Right lobe of liver (tissue), 6 donors: ENCODE data around the gene SIPA1. TPM values are rescaled to one million over a fixed set of nuclear protein-coding genes. Genes with fewer than 3 reads are reported as not detected.

Experiments used
- ATAC-seq, 4 donors: fragments of 200-7000 bp; cut with Tn5 transposase; one replicate each; pipeline ENCODE4 v1.9.1; 2020; ENCODE audit warnings: mild to moderate bottlenecking in 4 of 4, moderate library complexity in 4 of 4
- DNase-seq, 3 donors: peaks; one replicate each; pipeline ENCODE4 v3.0.0-alpha.2; 2020
- H3K27ac ChIP-seq, 3 donors: fragments of 200-600 bp; one replicate each; pipeline ENCODE4 v1.8.0; 2022
- H3K27me3 ChIP-seq, 2 donors: fragments of 200-600 bp; one replicate each; pipeline ENCODE4 v1.8.0; 2022
- H3K36me3 ChIP-seq, 4 donors: fragments of 200-600 bp; sonication (generic) in 1 of 4; one replicate each; pipeline versions ENCODE4 v1.5.1 to v1.8.0; 2017 to 2022; ENCODE audit warnings: control low read depth in 1 of 4
- H3K4me1 ChIP-seq, 4 donors: fragments of 200-600 bp; sonication (generic) in 1 of 4; one replicate each; pipeline versions ENCODE4 v1.5.1 to v1.8.0; 2017 to 2022; ENCODE audit warnings: control low read depth in 1 of 4
- H3K4me3 ChIP-seq, 3 donors: fragments of 200-600 bp; one replicate each; pipeline ENCODE4 v1.8.0; 2022
- H3K9me3 ChIP-seq, 4 donors: fragments of 200-600 bp; sonication (generic) in 1 of 4; one replicate each; pipeline versions ENCODE4 v1.5.1 to v1.8.0; 2017 to 2022; ENCODE audit warnings: control low read depth in 1 of 4
- POLR2A ChIP-seq: fragments of 450-650 bp; IDR thresholded peaks from one replicate; pipeline ENCODE4 v1.6.1; 2017; ENCODE audit warnings: antibody characterized with exemption, mild to moderate bottlenecking
- WGBS: methylation state at CpG from one replicate; pipeline ENCODE4 v1.1.6; 2018; ENCODE audit warnings: low coverage, low lambda C conversion rate; ENCODE audit not compliant: insufficient coverage; ENCODE audit errors: missing lambda C conversion rate; 5-methylcytosine and 5-hydroxymethylcytosine counted together
- intact Hi-C, 2 donors: fragments of 100-400 bp; cut with DNase I; formaldehyde crosslinking; loops; one replicate each; pipeline versions ENCODE4 v1.11.2 to v1.14.1; 2022
- total RNA-seq, 6 experiments: library from RNA; depleted of rRNA in 2 of 6; stranded (reverse); fragments of >200 nt in 2 of 6; fragmentation: NEBNext Ultra II Directional in 3 of 6; extraction: Animal tissue kit (Norgen Biotek cat#: 25700) in 3 of 6; gene quantifications; one replicate each; pipeline versions ENCODE4 v1.1.0 to v1.2.4, GENCODE V29; 2016 to 2023
- TF ChIP-seq, protein P1 (sequence below), 4 donors: fragments of 200-600 bp in 3 of 4; fragments of 450-650 bp in 1 of 4; IDR thresholded peaks; one replicate each; pipeline versions ENCODE4 v1.5.1 to v1.8.0; 2016 to 2022; ENCODE audit warnings: antibody characterized with exemption in 4 of 4, mild to moderate bottlenecking in 2 of 4
- donor health status: DM: no; HTN: yes; CAD: no.
- donor health status: DM: no; HTN: no; CAD: no.
- donor health status: DM: no; HTN: no; CAD: no.
- donor health status: DM: no; HTN: yes; CAD: no.
- donor health status: DM: no; HTN: yes; CAD: no.

The SIPA1 gene
- total RNA-seq, 6 experiments from 2014 or later = 21.1 to 34.1 (median 25.3) TPM

DNA sequence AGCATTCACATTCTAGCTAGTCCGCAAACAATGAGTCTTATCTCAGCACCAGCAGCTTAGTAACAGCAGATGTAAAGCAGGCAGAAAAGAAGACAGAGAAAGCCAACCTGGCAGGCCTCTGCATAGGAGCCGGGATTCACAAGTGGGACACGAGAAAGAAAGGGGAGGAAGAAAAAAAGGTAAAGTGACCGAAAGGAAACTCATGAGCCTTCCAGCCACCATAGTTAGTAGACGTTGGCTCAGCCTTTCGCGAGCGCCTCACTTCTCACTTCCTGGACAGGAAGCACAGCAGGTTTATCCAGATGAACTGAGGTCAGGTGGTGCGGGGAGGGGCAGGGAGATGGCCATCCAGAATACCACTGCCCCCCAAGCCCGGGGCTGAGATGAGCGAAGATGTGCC, 54.5 kb downstream of the SIPA1 start:
- Histone ChIP-seq H3K27ac (no peak overlapping the region), H3K36me3 (no peaks in the 10 kb centered on the region), H3K4me3 (no peak overlapping the region), H3K9me3 (no peaks in the 10 kb centered on the region), H3K27me3 (no peaks in the 10 kb centered on the region), H3K4me1 (peaks cover 0 to 14% (median 0%) of the 10 kb centered on the region in 4 donors)
- peak in 3 of 4 donors; percentile 34 to 43 (median 35) for ATAC-seq
- no peak for TF ChIP-seq POLR2A
- TF ChIP-seq, protein P1, sequence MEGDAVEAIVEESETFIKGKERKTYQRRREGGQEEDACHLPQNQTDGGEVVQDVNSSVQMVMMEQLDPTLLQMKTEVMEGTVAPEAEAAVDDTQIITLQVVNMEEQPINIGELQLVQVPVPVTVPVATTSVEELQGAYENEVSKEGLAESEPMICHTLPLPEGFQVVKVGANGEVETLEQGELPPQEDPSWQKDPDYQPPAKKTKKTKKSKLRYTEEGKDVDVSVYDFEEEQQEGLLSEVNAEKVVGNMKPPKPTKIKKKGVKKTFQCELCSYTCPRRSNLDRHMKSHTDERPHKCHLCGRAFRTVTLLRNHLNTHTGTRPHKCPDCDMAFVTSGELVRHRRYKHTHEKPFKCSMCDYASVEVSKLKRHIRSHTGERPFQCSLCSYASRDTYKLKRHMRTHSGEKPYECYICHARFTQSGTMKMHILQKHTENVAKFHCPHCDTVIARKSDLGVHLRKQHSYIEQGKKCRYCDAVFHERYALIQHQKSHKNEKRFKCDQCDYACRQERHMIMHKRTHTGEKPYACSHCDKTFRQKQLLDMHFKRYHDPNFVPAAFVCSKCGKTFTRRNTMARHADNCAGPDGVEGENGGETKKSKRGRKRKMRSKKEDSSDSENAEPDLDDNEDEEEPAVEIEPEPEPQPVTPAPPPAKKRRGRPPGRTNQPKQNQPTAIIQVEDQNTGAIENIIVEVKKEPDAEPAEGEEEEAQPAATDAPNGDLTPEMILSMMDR (IDR thresholded peaks at IDR 0.05) = no peak
- 50% methylated on average over 8 of the region's 11 CpGs for WGBS
- no peak for DNase-seq
- intact Hi-C loops = no loop called here

DNA sequence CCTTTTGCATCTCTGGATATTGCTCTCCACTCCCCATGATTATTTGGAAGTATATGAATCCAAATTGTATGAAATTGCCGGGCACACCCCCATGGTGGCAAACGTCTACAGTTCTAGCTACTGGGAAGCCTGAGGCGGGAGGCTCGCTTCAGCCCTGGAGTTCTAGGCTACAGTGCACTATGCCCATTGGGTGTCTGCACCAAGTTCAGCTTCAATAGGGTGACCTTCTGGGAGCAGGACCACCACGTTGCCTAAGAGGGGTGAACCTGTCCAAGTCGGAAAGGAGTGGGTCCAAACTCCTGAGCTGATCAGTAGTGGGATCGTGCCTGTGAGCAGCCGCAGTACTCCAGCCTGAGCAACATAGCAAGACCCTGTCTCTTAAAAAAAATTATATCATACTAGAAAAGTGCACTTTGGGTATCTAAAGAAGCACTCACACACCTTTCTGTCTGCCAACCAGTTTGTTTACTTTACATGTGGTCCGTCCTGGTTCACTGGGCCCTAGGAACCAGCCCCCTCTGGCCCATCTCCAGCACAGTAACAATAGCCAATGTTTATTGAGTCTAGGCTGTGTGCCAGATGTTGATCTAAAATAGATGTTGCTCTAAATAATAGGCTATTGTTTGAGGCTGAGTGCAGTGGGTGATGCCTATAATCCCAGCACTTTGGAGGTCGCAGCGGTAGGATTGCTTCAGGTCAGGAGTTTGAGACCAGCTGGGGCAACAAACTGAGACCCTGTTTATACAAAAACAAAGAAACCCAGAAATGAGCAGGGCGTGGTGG, 57.7 kb downstream of the SIPA1 start:
- intact Hi-C loops = no loop called here

GRCh38 chr11:65696802-65697552, 59.1 kb downstream of the SIPA1 start:
- TF ChIP-seq, protein P1 (IDR thresholded peaks at IDR 0.05) = no peak
- TF ChIP-seq POLR2A = no peak
- ATAC-seq (no peak), DNase-seq (no peak)
- 69% methylated on average over 2 of the region's 5 CpGs for WGBS
- no peak overlapping the region for H3K27ac ChIP-seq
- peaks cover 0 to 10% (median 0%) of the 10 kb centered on the region in 4 donors for H3K4me1 ChIP-seq
- intact Hi-C loops = no loop called here
- no peaks in the 10 kb centered on the region for H3K27me3 ChIP-seq
- no peak overlapping the region for H3K4me3 ChIP-seq
- H3K9me3 ChIP-seq = no peaks in the 10 kb centered on the region
- no peaks in the 10 kb centered on the region for H3K36me3 ChIP-seq

More for the DNA sequence above, 57.7 kb downstream of the SIPA1 start:
- Histone ChIP-seq H3K4me1 (peaks cover 0 to 9% (median 0%) of the 10 kb centered on the region in 4 donors), H3K27me3 (no peaks in the 10 kb centered on the region), H3K27ac (no peak overlapping the region), H3K9me3 (no peaks in the 10 kb centered on the region), H3K4me3 (no peak overlapping the region), H3K36me3 (no peaks in the 10 kb centered on the region)
- TF ChIP-seq, protein P1 (IDR thresholded peaks at IDR 0.05) = no peak
- no peak for TF ChIP-seq POLR2A
- peak; percentile 36 to 56 (median 44) for ATAC-seq
- 80% methylated on average over 9 of the region's 12 CpGs for WGBS
- DNase-seq = no peak

GRCh38 chr11:65698205-65698604, 60.3 kb downstream of the SIPA1 start:
- TF ChIP-seq, protein P1 (IDR thresholded peaks at IDR 0.05) = no peak
- no peak for TF ChIP-seq POLR2A
- intact Hi-C loops = no loop called here
- no peak overlapping the region for H3K4me3 ChIP-seq
- ATAC-seq (peak; percentile 58 to 82 (median 72)), DNase-seq (no peak)
- no peaks in the 10 kb centered on the region for H3K27me3 ChIP-seq
- peaks cover 0 to 10% (median 0%) of the 10 kb centered on the region in 4 donors for H3K4me1 ChIP-seq
- no peak overlapping the region for H3K27ac ChIP-seq
- 55% methylated on average over 8 of the region's 8 CpGs for WGBS
- no peaks in the 10 kb centered on the region for H3K9me3 ChIP-seq
- no peaks in the 10 kb centered on the region for H3K36me3 ChIP-seq
